Mesendoderm (in vitro differentiated cells): ENCODE results near the gene C9orf78.

Experiments used
- DNase-seq: peaks from one replicate; pipeline ENCODE4 v3.0.0; 2013
- H2AK5ac ChIP-seq: 2 replicates; pipeline ENCODE4 v1.6.1; 2013; ENCODE audit warnings: low read length, inconsistent platforms
- H2BK120ac ChIP-seq: 2 replicates; pipeline ENCODE4 v1.6.1; 2013; ENCODE audit warnings: low read depth, mild to moderate bottlenecking, low read length, moderate library complexity, mixed read lengths
- H2BK15ac ChIP-seq: replicated peaks from 2 replicates; pipeline ENCODE4 v1.6.1; 2013; ENCODE audit warnings: low read depth, mild to moderate bottlenecking, moderate library complexity
- H2BK5ac ChIP-seq: 2 replicates; pipeline ENCODE4 v1.6.1; 2013; ENCODE audit warnings: low read length, inconsistent platforms
- H3K18ac ChIP-seq: 2 replicates; pipeline ENCODE4 v1.6.1; 2013; ENCODE audit warnings: mild to moderate bottlenecking, low read length, mixed read lengths
- H3K23ac ChIP-seq: one replicate; pipeline ENCODE4 v1.6.1; 2013; ENCODE audit warnings: low read length
- H3K27ac ChIP-seq: 2 replicates; pipeline ENCODE4 v1.5.1; 2013; ENCODE audit warnings: low read depth, mild to moderate bottlenecking, inconsistent platforms, low read length, moderate library complexity
- H3K27me3 ChIP-seq: 2 replicates; pipeline ENCODE4 v1.6.1; 2013; ENCODE audit warnings: low read length, control low read depth, mild to moderate bottlenecking, inconsistent platforms; ENCODE audit not compliant: insufficient read depth, poor library complexity
- H3K36me3 ChIP-seq: 2 replicates; pipeline ENCODE4 v1.6.1; 2013; ENCODE audit warnings: low read length, inconsistent platforms; ENCODE audit not compliant: control insufficient read depth, insufficient read depth
- H3K4ac ChIP-seq: one replicate; pipeline ENCODE4 v1.6.1; 2013; ENCODE audit warnings: low read depth, mild to moderate bottlenecking, low read length, moderate library complexity
- H3K4me1 ChIP-seq: 2 replicates; pipeline ENCODE4 v1.6.1; 2013; ENCODE audit warnings: low read depth, low read length, inconsistent platforms; ENCODE audit not compliant: control insufficient read depth
- H3K4me2 ChIP-seq: 2 replicates; pipeline ENCODE4 v1.6.1; 2013; ENCODE audit warnings: low read length
- H3K4me3 ChIP-seq: 2 replicates; pipeline ENCODE4 v1.5.1; 2013; ENCODE audit warnings: mild to moderate bottlenecking, low read length
- H3K56ac ChIP-seq: one replicate; pipeline ENCODE4 v1.6.1; 2013; ENCODE audit warnings: low read length
- H3K79me1 ChIP-seq: 2 replicates; pipeline ENCODE4 v1.6.1; 2013; ENCODE audit warnings: low read length, inconsistent platforms
- H3K79me2 ChIP-seq: 2 replicates; pipeline ENCODE4 v1.6.1; 2013; ENCODE audit warnings: mild to moderate bottlenecking, low read length; ENCODE audit not compliant: control insufficient read depth, insufficient read depth
- H3K9ac ChIP-seq: 2 replicates; pipeline ENCODE4 v1.6.1; 2013; ENCODE audit warnings: low read length, inconsistent platforms
- H4K5ac ChIP-seq: one replicate; pipeline ENCODE4 v1.6.1; 2013; ENCODE audit warnings: low read length
- H4K8ac ChIP-seq: one replicate; pipeline ENCODE4 v1.6.1; 2013; ENCODE audit warnings: low read depth, mild to moderate bottlenecking, control low read depth, low read length, moderate library complexity
- WGBS: extraction: QIAGEN DNeasy Blood & Tissue Kit; methylation state at CpG from one replicate; pipeline ENCODE4 v1.1.7; 2013; ENCODE audit warnings: low lambda C conversion rate, missing lambda C conversion rate; ENCODE audit not compliant: insufficient coverage; ENCODE audit errors: extremely low coverage; 5-methylcytosine and 5-hydroxymethylcytosine counted together

C9orf78 gene

DNA sequence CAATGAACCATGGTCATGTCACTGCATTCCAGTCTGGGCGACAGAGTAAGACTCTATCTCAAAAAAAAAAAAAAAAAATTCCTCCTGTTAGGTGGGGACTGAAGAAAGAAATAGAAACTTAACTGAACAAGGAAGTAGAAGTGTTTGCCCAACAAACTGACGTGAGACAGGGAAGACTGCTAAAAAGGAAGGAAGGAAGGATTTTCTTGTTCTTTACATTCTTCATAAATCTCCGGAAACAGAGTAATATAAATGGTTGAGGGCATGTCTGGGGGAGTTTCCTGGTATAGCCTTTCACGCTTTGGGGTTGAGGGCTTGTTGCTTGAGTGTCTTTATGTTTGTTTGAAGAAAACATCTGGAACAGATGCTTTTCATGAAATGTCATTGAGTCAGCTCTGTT lies 29.0 kb downstream of the C9orf78 start:
- Histone ChIP-seq H4K8ac (no peak overlapping the region), H3K79me2 (no peaks in the 10 kb centered on the region), H2BK15ac (no peak overlapping the region), H3K56ac (no peak overlapping the region), H3K27me3 (no peaks in the 10 kb centered on the region), H3K4me2 (no peak overlapping the region), H3K36me3 (peaks cover 1% of the 10 kb centered on the region), H2BK120ac (no peak overlapping the region), H3K9ac (no peak overlapping the region), H3K18ac (no peak overlapping the region), H3K4me3 (no peak overlapping the region), H3K4me1 (peaks cover 2% of the 10 kb centered on the region), H3K79me1 (peaks cover 2% of the 10 kb centered on the region), H3K4ac (no peak overlapping the region), H3K27ac (no peak overlapping the region), H2AK5ac (no peak overlapping the region), H2BK5ac (no peak overlapping the region), H3K23ac (no peak overlapping the region), H4K5ac (no peak overlapping the region)
- no peak for DNase-seq
- no CpG with 5 or more reads among the region's 4 CpGs for WGBS

DNA sequence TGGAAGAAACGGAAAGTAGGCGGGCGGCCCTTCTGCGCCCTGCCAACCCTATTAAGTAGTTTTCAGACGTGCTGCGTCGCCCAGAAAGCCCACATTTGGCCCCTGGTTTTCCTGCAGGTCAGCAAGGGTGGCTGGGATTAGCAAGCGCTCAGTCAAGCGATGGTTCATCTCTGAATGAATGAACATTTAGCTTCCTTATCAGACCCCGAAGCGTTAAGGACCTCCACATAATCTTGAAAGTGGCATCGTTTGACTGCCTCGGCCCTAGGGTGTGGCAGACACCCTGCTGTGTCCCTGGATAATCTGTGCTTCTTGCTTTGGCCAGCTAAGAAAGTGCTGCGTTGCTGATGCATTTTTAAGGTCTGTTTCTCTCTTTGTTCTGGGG lies 31.4 kb downstream of the C9orf78 start:
- H3K56ac ChIP-seq: peak overlapping the region; percentile 95
- no peak overlapping the region for H3K23ac ChIP-seq
- H3K4me2 ChIP-seq: peak overlapping the region; percentile 32
- no peak overlapping the region for H3K27ac ChIP-seq
- H3K18ac ChIP-seq: no peak overlapping the region
- H3K4ac ChIP-seq: no peak overlapping the region
- H3K9ac ChIP-seq: peak overlapping the region; percentile 82
- no peak overlapping the region for H2BK5ac ChIP-seq
- no peak overlapping the region for H2BK120ac ChIP-seq
- no peaks in the 10 kb centered on the region for H3K27me3 ChIP-seq
- H4K5ac ChIP-seq: no peak overlapping the region
- peak overlapping the region; percentile 39 for H3K4me3 ChIP-seq
- no peak overlapping the region for H2AK5ac ChIP-seq
- DNase-seq: peak; percentile 25
- WGBS: no CpG with 5 or more reads among the region's 14 CpGs
- H3K79me1 ChIP-seq: peaks cover 2% of the 10 kb centered on the region
- H3K4me1 ChIP-seq: peaks cover 2% of the 10 kb centered on the region
- peaks cover 1% of the 10 kb centered on the region for H3K36me3 ChIP-seq
- no peak overlapping the region for H4K8ac ChIP-seq
- no peak overlapping the region for H2BK15ac ChIP-seq
- no peaks in the 10 kb centered on the region for H3K79me2 ChIP-seq

DNA sequence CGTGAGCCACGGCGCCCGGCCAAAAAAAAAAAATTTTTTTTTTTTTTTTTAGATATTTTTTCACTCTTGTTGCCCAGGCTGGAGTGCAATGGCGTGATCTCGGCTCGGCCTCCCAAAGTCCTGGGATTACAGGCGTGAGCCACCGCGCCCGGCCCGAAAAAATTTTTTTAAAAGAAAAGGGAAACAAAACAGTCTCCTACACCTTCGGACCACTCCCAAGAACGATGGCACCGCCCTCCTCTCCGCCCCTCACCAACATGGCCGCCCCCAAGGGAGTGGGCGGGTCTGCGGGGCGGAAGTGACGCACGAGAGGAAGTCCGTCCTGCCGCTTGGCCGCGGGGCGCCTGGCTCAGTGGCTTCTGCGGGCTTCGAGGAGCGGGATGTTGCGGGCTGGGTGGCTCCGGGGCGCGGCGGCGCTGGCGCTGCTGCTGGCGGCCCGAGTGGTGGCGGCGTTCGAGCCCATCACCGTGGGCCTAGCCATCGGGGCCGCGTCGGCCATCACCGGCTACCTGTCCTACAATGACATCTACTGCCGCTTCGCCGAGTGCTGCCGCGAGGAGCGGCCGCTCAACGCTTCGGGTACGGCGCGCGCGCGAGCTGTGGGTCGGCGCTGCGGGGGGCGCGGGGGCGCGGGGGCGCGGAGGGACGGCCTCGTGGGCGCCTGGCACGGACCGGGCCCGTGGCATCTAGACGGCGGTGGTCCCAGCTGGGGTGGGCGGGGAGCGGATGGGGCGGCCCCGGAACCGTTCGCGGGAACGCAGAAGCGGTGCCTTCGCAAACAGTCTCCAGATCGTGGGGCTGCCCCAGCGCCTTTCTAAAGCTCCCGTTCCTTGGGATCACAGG lies 32.0 kb downstream of the C9orf78 start, which contains the start of gene TOR1B:
TSS of gene TOR1B (plus strand) at position 352 of the 843 bp plus-strand sequence. CDS start at position 381, 29 bp downstream.
- no CpG with 5 or more reads among the region's 93 CpGs for WGBS
- H3K27ac ChIP-seq: no peak within 1 kb of the TSS

DNA sequence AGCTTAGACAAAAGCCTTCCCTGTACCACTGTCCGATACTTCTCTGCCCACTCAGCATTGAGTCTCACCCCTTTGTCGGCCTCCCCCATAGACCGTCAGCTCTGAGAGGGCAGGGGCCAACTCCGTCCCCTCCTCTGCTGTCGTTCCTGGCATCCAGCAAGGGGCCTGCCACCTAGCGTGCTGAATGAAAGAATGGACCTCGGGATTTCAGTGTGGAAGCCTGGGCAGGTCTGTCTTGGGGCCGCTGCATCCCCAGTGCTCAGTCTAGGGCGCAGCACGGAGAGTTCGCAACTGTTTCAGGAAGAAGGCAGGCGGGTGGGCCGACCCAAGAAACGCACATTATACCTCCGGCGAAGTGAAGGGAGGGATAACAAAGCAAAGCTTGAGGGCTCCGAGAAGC lies 33.6 kb downstream of the C9orf78 start:
- Histone ChIP-seq H2BK5ac (no peak overlapping the region), H3K4me3 (no peak overlapping the region), H3K18ac (no peak overlapping the region), H3K4ac (no peak overlapping the region), H3K79me2 (no peaks in the 10 kb centered on the region), H4K8ac (no peak overlapping the region), H3K79me1 (peaks cover 2% of the 10 kb centered on the region), H3K4me1 (peaks cover 2% of the 10 kb centered on the region), H3K4me2 (no peak overlapping the region), H3K27ac (no peak overlapping the region), H3K56ac (no peak overlapping the region), H4K5ac (no peak overlapping the region), H3K23ac (no peak overlapping the region), H3K9ac (no peak overlapping the region), H3K36me3 (no peaks in the 10 kb centered on the region), H2BK15ac (no peak overlapping the region), H2BK120ac (no peak overlapping the region), H3K27me3 (no peaks in the 10 kb centered on the region), H2AK5ac (no peak overlapping the region)
- WGBS: no CpG with 5 or more reads among the region's 17 CpGs
- no peak for DNase-seq

More for the DNA sequence above, 32.0 kb downstream of the C9orf78 start, which contains the start of gene TOR1B:
- Histone ChIP-seq H2BK120ac (no peak within 1 kb of the TSS), H2BK5ac (no peak within 1 kb of the TSS), H2BK15ac (no peak within 1 kb of the TSS), H3K36me3 (peaks cover 1% of the 10 kb centered on the region), H3K79me1 (peaks cover 2% of the 10 kb centered on the region), H3K23ac (no peak within 1 kb of the TSS), H3K4me1 (peaks cover 2% of the 10 kb centered on the region), H3K9ac (peak within 1 kb of the TSS; percentile 82), H3K27me3 (no peaks in the 10 kb centered on the region), H3K56ac (peak within 1 kb of the TSS; percentile 95), H4K5ac (no peak within 1 kb of the TSS), H3K4me3 (peak within 1 kb of the TSS; percentile 78), H4K8ac (no peak within 1 kb of the TSS), H3K79me2 (no peaks in the 10 kb centered on the region), H3K4me2 (peak within 1 kb of the TSS; percentile 32), H2AK5ac (no peak within 1 kb of the TSS), H3K18ac (no peak within 1 kb of the TSS), H3K4ac (no peak within 1 kb of the TSS)
- peak; percentile 96 for DNase-seq

DNA sequence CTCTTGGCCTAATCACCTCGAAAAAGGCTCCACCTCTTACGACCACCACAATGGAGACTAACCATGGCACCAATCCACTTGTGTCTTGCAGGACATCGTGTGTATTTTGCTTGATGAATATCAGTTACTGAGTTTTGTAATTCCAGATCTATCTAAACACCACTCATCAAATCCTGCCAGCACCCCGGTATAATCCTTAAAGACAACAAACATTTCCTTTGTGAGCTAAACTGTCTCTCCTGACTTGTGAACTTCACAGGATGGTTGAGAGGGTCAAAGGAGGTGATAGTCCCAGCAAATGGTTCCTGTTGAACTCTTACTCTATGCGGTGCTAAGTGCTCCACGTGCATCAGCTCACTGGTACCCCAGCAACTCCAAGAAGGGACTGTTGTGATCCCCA lies 36.1 kb downstream of the C9orf78 start:
- no peak overlapping the region for H2BK5ac ChIP-seq
- peaks cover 2% of the 10 kb centered on the region for H3K4me1 ChIP-seq
- H3K56ac ChIP-seq: no peak overlapping the region
- H3K79me2 ChIP-seq: no peaks in the 10 kb centered on the region
- no CpG with 5 or more reads among the region's 6 CpGs for WGBS
- H2BK120ac ChIP-seq: no peak overlapping the region
- H3K9ac ChIP-seq: no peak overlapping the region
- no peak overlapping the region for H3K4me2 ChIP-seq
- H3K4ac ChIP-seq: no peak overlapping the region
- H3K4me3 ChIP-seq: no peak overlapping the region
- no peak overlapping the region for H3K18ac ChIP-seq
- no peak overlapping the region for H2BK15ac ChIP-seq
- no peak overlapping the region for H2AK5ac ChIP-seq
- peaks cover 2% of the 10 kb centered on the region for H3K79me1 ChIP-seq
- H3K27me3 ChIP-seq: no peaks in the 10 kb centered on the region
- no peak overlapping the region for H4K8ac ChIP-seq
- H4K5ac ChIP-seq: no peak overlapping the region
- no peak overlapping the region for H3K23ac ChIP-seq
- DNase-seq: peak; percentile 53
- H3K36me3 ChIP-seq: no peaks in the 10 kb centered on the region
- H3K27ac ChIP-seq: no peak overlapping the region
